ENCODE measurements around the gene PRKG1. TPM values are rescaled to one million over a fixed set of nuclear protein-coding genes. Genes with fewer than 3 reads are reported as not detected.

PRKG1 gene
- total and polyA plus RNA-seq, 2 experiments from 2014 or later: 18.2 to 21.1 TPM

DNA sequence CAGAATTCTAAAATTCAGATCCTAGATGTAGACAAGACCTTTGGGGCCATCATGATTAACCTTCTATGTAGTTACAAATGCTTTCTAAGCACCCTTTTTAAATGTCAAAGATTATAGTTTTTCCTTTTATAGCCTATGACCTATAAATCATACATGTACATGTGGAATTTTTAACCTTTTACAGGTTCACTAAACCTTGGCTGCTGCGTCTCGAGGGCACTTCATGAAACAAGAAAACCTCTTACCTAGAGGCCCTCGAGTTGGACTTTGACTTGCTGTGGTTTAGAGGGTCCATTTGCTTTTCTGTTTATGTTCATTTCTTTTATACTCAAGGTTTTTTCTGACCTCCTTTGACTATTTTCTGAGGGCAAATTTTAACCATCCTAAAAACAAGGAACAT is 323.0 kb downstream of the PRKG1 start:
- no peak overlapping the region for H3K4me3 ChIP-seq
- peaks cover 5% of the 10 kb centered on the region; the same call in 1 of the 3 replicates for H3K36me3 Mint-ChIP-seq (ENCODE audit: low read depth)
- H3K27ac Mint-ChIP-seq: no peak overlapping the region
- H3K4me3 Mint-ChIP-seq: no peak overlapping the region
- H3K9me2 ChIP-seq (ENCODE audit: insufficient read depth): no peaks in the 10 kb centered on the region
- peaks cover 11% of the 10 kb centered on the region; the same call in 2 of the 3 replicates for H3K4me1 Mint-ChIP-seq
- DNase-seq (ENCODE audit: low spot score) (no peak), ATAC-seq (no peak)
- no peak overlapping the region for H3K4me2 ChIP-seq
- H3K9me3 Mint-ChIP-seq: peaks cover 7% of the 10 kb centered on the region; the same call in 2 of the 3 replicates
- H3F3A ChIP-seq (replicated peaks; ENCODE audit: low read depth): no peaks in the 10 kb centered on the region
- TF ChIP-seq, protein P1, sequence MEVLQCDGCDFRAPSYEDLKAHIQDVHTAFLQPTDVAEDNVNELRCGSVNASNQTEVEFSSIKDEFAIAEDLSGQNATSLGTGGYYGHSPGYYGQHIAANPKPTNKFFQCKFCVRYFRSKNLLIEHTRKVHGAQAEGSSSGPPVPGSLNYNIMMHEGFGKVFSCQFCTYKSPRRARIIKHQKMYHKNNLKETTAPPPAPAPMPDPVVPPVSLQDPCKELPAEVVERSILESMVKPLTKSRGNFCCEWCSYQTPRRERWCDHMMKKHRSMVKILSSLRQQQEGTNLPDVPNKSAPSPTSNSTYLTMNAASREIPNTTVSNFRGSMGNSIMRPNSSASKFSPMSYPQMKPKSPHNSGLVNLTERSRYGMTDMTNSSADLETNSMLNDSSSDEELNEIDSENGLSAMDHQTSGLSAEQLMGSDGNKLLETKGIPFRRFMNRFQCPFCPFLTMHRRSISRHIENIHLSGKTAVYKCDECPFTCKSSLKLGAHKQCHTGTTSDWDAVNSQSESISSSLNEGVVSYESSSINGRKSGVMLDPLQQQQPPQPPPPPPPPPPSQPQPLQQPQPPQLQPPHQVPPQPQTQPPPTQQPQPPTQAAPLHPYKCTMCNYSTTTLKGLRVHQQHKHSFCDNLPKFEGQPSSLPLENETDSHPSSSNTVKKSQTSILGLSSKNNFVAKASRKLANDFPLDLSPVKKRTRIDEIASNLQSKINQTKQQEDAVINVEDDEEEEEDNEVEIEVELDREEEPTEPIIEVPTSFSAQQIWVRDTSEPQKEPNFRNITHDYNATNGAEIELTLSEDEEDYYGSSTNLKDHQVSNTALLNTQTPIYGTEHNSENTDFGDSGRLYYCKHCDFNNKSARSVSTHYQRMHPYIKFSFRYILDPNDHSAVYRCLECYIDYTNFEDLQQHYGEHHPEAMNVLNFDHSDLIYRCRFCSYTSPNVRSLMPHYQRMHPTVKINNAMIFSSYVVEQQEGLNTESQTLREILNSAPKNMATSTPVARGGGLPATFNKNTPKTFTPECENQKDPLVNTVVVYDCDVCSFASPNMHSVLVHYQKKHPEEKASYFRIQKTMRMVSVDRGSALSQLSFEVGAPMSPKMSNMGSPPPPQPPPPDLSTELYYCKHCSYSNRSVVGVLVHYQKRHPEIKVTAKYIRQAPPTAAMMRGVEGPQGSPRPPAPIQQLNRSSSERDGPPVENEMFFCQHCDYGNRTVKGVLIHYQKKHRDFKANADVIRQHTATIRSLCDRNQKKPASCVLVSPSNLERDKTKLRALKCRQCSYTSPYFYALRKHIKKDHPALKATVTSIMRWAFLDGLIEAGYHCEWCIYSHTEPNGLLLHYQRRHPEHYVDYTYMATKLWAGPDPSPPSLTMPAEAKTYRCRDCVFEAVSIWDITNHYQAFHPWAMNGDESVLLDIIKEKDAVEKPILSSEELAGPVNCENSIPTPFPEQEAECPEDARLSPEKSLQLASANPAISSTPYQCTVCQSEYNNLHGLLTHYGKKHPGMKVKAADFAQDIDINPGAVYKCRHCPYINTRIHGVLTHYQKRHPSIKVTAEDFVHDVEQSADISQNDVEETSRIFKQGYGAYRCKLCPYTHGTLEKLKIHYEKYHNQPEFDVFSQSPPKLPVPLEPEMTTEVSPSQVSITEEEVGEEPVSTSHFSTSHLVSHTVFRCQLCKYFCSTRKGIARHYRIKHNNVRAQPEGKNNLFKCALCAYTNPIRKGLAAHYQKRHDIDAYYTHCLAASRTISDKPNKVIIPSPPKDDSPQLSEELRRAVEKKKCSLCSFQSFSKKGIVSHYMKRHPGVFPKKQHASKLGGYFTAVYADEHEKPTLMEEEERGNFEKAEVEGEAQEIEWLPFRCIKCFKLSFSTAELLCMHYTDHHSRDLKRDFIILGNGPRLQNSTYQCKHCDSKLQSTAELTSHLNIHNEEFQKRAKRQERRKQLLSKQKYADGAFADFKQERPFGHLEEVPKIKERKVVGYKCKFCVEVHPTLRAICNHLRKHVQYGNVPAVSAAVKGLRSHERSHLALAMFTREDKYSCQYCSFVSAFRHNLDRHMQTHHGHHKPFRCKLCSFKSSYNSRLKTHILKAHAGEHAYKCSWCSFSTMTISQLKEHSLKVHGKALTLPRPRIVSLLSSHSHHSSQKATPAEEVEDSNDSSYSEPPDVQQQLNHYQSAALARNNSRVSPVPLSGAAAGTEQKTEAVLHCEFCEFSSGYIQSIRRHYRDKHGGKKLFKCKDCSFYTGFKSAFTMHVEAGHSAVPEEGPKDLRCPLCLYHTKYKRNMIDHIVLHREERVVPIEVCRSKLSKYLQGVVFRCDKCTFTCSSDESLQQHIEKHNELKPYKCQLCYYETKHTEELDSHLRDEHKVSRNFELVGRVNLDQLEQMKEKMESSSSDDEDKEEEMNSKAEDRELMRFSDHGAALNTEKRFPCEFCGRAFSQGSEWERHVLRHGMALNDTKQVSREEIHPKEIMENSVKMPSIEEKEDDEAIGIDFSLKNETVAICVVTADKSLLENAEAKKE (CRISPR knock-in tag; IDR thresholded peaks at IDR 0.05): no peak
- TF ChIP-seq POLR2AphosphoS5 (IDR thresholded peaks at IDR 0.05; ENCODE audit: low read depth) (no peak), ZNF331 (CRISPR knock-in tag; IDR thresholded peaks at IDR 0.05; ENCODE audit: low read depth) (no peak), JUNB (IDR thresholded peaks at IDR 0.05; ENCODE audit: unreplicated experiment) (no peak)
- TF ChIP-seq, protein P2, sequence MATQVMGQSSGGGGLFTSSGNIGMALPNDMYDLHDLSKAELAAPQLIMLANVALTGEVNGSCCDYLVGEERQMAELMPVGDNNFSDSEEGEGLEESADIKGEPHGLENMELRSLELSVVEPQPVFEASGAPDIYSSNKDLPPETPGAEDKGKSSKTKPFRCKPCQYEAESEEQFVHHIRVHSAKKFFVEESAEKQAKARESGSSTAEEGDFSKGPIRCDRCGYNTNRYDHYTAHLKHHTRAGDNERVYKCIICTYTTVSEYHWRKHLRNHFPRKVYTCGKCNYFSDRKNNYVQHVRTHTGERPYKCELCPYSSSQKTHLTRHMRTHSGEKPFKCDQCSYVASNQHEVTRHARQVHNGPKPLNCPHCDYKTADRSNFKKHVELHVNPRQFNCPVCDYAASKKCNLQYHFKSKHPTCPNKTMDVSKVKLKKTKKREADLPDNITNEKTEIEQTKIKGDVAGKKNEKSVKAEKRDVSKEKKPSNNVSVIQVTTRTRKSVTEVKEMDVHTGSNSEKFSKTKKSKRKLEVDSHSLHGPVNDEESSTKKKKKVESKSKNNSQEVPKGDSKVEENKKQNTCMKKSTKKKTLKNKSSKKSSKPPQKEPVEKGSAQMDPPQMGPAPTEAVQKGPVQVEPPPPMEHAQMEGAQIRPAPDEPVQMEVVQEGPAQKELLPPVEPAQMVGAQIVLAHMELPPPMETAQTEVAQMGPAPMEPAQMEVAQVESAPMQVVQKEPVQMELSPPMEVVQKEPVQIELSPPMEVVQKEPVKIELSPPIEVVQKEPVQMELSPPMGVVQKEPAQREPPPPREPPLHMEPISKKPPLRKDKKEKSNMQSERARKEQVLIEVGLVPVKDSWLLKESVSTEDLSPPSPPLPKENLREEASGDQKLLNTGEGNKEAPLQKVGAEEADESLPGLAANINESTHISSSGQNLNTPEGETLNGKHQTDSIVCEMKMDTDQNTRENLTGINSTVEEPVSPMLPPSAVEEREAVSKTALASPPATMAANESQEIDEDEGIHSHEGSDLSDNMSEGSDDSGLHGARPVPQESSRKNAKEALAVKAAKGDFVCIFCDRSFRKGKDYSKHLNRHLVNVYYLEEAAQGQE (IDR thresholded peaks at IDR 0.05; ENCODE audit: unreplicated experiment): no peak
- H2AFZ ChIP-seq: no peak overlapping the region
- H3K36me3 ChIP-seq (ENCODE audit: insufficient read depth): no peaks in the 10 kb centered on the region
- H3K27ac ChIP-seq (ENCODE audit: low read depth): no peak overlapping the region
- H3K27me3 Mint-ChIP-seq (ENCODE audit: insufficient read depth, low read depth, poor library complexity): no peaks in the 10 kb centered on the region
- peaks cover 4% of the 10 kb centered on the region; the same call in 1 of the 2 replicates for H4K20me1 ChIP-seq (replicated peaks; ENCODE audit: insufficient read depth)
- H3K79me2 ChIP-seq (replicated peaks; ENCODE audit: insufficient read depth): no peaks in the 10 kb centered on the region
- peaks cover 7% of the 10 kb centered on the region; the same call in 1 of the 2 replicates for H3K4me1 ChIP-seq (ENCODE audit: insufficient read depth)
- no peaks in the 10 kb centered on the region for H3K27me3 ChIP-seq (ENCODE audit: insufficient read depth)

Measured in GM23338 (cell line).